OCI-LY3 (cell line): Measurements from ENCODE around the gene TCIRG1.

Experiments
- EZH2phosphoT487 ChIP-seq: fragments of 200-600 bp; shearing (Covaris generic); IDR thresholded peaks from 2 replicates; pipeline ENCODE4 v1.6.1; 2018; ENCODE audit warnings: antibody characterized with exemption, mixed run types, low read depth
- TF ChIP-seq, protein P1 (sequence below): fragments of 200-600, 300-600 bp; sonication (generic); IDR thresholded peaks from 2 replicates; pipeline ENCODE4 v1.5.1; 2014; ENCODE audit warnings: antibody characterized with exemption, low read length, low read depth

DNA sequence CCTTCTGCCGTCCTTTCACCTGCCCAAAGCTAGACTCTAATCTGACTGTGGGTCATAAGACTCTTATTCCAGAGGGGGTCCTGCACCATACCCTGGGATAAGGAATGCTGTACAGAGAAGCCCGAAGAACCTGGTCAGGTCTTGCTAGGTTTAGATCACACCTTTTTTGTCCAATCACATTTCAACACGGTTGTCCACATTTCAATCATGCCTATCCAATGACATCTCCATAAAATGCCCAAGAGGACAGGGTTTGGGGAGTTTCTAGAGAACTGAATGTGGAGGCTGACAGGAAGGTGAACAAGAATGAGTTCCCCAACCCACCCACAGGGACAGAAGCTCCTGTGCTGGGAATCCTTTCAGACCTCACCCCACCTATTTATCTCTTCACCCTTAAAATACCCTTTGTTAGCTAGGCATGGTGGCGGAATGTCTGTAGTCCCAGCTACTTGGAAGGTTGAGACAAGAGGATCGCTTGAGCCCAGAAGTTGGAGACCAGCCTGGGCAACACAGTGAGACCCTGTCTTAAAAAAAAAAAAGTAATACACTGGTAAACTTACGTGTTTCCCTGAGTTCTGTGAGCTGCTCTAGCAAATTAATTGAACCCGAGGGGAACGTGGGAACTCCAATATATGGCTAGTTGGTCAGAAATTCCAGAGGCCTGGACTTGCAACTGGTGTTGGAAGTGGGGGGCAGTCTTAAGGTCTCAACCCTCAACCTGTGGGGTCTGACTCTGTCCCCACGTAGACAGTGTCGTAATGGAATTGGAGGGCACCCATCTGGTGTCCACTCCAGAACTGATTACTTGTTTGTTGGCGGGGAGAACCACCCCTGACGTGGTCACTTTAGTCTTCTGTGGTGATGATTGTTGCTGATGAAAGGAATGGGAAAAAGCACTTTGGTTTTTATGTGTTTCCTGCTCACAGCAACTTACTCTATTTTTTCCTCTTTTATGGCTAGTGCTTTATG, 17.8 kb downstream of the TCIRG1 start:
- TF ChIP-seq, protein P1, sequence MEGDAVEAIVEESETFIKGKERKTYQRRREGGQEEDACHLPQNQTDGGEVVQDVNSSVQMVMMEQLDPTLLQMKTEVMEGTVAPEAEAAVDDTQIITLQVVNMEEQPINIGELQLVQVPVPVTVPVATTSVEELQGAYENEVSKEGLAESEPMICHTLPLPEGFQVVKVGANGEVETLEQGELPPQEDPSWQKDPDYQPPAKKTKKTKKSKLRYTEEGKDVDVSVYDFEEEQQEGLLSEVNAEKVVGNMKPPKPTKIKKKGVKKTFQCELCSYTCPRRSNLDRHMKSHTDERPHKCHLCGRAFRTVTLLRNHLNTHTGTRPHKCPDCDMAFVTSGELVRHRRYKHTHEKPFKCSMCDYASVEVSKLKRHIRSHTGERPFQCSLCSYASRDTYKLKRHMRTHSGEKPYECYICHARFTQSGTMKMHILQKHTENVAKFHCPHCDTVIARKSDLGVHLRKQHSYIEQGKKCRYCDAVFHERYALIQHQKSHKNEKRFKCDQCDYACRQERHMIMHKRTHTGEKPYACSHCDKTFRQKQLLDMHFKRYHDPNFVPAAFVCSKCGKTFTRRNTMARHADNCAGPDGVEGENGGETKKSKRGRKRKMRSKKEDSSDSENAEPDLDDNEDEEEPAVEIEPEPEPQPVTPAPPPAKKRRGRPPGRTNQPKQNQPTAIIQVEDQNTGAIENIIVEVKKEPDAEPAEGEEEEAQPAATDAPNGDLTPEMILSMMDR = no peak
- no peak for TF ChIP-seq EZH2phosphoT487
